Activated CD4-positive, alpha-beta T cell treated with anti-CD3 and anti-CD28 coated beads for 1 hour (primary cell): Measurements from ENCODE around the gene AEN.
A peak's percentile ranks its signal among the peaks of the same experiment; 100 is the strongest.
"Not testable (repeated sequence)": the region's sequence is repeated elsewhere in the genome, so short reads cannot be mapped to it uniquely, and the experiment has no call there.

Source experiments
- DNase-seq: peaks from one replicate; pipeline ENCODE4 v3.0.0-alpha.2; 2020

The AEN gene

GRCh38 chr15:88615303-88616107, 5.6 kb upstream of the AEN start:
- DNase-seq: no peak

DNA sequence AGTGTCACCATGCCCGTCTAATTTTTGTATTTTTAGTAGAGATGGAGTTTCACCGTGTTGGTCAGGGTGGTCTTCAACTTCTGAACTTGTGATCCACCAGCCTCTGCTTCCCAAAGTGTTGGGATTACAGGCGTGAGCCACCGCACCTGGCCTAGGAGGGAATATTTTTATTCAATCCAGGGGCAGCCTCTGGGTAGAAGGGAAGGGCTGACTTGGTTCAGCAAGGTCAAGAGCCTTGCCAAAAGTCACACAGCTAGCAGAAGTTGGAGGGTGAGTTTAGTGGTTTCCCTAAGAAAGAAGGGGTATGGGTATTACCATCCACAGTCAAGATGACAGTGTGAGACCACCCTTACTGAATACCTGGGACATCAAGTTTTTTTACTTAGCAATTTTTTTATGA, 4.9 kb upstream of the AEN start:
- DNase-seq: no peak

GRCh38 chr15:88617031-88617722, 4.0 kb upstream of the AEN start:
- DNase-seq: no peak

DNA sequence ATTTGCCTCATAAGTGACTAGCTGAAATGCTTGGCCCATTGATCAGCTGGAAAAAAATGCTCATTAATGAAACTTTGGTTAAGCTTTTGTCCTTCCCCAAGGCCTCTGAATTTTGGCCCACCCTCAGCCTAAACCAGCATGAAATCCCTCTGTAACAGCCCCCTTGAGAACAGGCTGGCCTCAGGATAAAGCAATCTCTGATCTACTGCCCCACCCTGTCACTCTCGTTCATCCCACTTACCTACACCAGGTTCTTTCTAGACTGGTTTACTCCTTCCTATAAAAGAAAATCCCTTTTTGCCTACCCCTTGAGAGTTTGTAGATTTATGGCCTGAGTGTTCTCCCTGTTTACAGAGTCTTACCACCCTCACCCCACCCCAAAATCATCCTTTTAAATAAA, 3.4 kb upstream of the AEN start:
- DNase-seq: no peak

- no peak for DNase-seq
Measured at GRCh38 chr15:88618686-88619085, 2.5 kb upstream of the AEN start.

DNA sequence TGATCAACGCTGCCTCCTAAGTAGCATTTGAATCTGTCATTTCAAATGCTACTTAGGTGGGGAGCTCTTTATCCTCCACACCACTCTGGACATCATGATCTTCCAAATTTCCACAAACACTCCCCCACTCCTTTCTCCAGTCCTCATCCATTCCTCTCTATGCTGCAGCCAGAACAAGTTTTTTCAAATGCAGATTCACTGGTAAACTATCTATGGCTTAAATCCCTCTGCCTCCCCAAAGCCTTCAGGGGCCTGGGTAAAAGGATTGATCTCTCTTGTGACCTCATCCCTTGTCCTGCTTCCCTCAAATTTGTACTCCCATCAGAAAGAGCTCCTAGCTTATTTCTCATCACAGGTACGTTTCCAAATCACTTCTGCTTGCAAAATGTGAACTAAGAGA, 1.3 kb upstream of the AEN start:
- DNase-seq: no peak

- no peak for DNase-seq
Measured at GRCh38 chr15:88621789-88622604, 857 bp downstream of the AEN start.

- no peak for DNase-seq
Measured at GRCh38 chr15:88622605-88622975, 1.4 kb downstream of the AEN start.

- DNase-seq: no peak
Measured at GRCh38 chr15:88623061-88623460, 1.9 kb downstream of the AEN start.

- DNase-seq: no peak
Measured at GRCh38 chr15:88623632-88624031, 2.5 kb downstream of the AEN start.

DNA sequence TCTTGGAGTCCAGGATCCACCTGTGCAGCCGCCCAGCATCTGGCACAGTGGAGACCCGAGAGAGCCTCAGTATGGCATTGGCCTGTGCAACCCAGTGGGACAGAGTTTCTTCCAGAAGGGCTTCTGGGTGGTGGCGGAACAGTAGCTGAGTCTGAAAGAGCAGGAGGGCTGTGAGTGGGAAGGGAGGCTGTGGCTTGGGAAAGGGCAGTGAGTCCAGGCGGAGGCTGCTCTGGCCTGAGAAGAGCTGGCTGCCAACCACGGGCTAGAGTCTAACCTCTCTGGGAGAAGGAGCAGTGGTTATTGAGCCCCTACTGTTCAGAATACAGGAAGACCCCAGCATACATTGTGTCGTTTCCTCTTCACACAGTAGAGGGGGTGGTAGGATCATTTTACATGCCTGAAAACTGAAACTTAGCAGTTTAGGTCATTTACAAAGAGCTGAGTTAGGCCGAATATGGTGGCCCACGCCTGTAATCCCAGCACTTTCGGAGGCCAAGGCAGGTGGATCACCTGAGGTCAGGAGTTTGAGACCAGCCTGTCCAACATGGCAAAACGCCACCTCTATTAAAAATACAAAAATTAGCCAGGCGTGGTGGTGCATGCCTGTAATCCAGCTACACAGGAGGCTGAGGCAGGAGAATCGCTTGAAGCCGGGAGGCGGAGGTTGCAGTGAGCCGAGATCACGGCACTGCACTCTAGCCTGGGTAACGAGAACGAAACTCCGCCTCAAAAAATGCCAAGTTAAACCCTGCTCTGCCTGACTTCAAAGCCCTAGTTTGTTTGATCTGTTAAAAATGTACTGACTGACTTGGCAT, 3.2 kb downstream of the AEN start:
- DNase-seq: no peak

GRCh38 chr15:88624971-88625490, 3.9 kb downstream of the AEN start:
- DNase-seq: no peak

DNA sequence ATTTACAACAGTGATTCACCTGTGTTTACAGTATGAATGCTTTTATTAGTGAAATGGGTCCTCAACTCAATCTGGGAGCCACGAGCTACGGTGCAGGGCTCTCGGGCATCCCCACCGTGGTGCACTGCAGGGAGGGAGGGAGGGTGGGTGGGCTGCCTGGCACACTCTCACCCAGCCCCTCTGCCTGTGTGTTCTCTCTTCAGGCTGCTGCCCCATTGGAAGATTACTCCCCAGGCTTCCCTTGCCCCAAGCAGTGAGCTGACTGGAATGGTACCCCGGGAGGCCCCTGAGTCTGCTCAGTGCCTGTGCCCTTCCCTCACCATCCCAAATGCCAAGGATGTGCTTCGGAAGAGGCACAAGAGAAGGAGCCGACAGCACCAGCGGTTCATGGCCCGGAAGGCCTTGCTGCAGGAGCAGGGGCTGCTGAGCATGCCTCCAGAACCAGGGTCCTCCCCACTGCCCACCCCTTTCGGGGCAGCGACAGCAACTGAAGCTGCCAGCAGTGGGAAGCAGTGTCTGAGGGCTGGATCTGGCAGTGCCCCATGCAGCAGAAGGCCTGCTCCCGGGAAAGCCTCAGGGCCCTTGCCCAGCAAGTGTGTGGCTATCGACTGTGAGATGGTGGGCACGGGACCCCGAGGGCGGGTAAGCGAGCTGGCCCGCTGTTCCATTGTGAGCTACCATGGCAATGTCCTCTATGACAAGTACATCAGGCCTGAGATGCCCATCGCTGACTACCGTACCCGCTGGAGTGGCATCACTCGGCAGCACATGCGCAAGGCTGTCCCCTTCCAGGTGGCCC, 5.0 kb downstream of the AEN start:
- no peak for DNase-seq

DNA sequence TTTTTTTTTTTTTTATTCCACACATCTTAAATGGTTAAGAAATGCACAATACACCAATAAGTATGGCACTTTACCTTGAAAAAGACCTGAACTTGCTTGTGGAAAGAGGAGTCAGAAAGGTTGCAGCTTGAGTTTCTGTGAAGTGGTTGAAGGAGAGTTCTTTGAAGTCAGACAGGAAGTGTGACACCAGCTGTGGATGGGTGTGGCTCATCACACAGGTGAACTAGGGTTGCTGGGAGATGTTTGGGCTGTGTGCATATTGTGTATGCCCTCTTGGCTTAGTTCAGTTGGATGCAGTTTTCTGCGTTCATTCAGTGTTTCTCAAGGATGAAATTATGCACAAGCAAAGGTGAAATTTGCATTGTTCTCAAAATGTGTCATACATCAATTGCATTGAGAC, 6.3 kb downstream of the AEN start:
- peak; percentile 66 for DNase-seq

DNA sequence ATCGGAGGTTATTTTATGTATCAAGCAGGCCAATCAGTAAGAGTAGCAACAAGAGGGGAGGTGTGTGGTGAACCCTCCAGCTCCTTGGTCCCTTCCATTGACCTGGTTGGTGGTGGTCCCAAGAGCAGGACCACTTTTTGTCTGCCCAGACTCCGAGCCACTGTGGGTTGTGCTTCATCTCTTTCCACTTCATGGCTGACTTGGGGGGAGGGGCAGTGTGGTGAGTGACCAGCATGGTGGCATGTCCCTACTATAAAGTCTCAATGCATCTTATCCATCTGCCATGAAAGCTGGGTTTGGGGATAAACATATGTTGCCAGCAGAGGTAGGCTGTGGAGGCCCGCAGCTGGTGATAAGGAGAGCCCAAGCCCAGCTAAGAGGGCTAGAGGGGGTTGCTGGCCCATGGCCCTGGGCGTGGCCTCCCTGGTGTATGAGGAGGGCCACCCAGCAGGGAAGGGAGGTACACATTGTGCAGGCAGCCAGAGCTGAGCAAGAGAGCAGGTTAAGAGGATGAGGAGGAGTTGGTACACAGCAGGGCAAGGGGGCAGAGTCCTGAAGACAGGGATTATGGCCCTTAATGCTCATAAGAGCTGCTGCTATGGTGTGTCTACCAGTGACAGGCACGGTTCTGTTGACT, 7.0 kb downstream of the AEN start:
- DNase-seq: no peak

- DNase-seq: no peak
Measured at GRCh38 chr15:88629071-88629470, 7.9 kb downstream of the AEN start.

GRCh38 chr15:88630141-88630721, 9.1 kb downstream of the AEN start:
- no peak for DNase-seq

DNA sequence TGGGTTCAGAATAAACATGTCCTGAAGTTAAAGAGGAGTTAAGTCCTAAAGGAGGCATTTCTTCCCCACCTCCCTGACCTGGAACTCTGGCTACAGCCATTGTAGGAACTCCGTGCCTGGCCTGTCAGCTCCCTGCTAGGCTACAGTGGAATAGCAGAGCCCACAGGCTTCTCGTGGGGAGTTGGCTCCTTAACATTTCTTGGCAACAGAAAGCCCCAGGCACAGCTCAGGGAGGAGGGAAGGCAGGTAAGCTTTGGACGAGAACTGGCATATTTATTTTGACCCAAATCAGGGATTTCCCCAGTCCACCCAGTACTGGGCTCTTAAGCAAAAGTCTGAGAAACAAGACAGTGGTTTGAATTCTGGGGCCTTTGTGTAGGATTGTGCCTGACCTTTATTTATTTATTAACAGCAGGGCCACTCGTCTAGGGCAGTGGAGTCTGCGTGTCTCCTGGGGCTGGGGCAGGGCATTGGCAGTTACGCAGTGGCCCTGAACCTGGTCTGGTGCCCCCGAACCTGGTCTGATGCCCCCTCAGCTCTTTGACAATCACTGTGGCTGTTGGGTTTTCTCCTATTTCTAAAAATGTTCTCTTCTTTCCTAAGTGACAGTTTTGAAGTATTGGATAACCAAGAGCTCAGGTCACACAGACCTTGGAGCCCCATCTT, 9.8 kb downstream of the AEN start:
- DNase-seq: no peak

DNA sequence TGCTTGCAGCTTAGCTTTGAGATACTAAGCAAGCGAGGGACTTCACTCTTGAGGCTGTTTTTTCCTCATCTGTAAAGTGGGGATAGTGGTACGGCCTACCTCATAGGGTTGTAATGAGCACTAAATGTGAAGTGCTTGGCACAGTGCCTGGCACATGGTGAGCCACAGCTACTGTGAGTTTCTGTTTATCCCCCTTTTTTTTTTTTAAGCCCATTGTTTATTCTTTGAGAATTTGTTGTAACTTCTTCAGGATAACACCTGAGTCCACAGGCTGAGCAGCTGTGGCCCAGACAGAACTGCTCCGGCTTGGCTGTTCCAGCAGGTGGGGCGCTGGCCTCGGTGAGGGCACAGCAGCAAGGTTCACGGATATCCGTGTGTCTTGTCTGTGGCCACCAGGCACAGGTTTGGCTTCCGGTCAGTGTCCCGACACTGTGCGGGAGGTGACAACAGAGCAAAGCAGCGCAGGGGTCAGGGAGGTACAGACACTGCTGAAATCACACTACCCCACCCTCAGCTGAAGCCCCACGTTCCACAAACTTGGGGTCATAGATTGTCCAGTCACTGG, 10.4 kb downstream of the AEN start:
- DNase-seq: no peak

GRCh38 chr15:88632797-88633196, 11.7 kb downstream of the AEN start:
- not testable (repeated sequence) for DNase-seq
